GM12878 (cell line): ENCODE measurements around the gene PREX1. TPM values are rescaled to one million over a fixed set of nuclear protein-coding genes. Genes with fewer than 3 reads are reported as not detected.

Experiments used
- ASH2L ChIP-seq: fragments of 300-600, 200-600 bp; sonication (generic); IDR thresholded peaks from 2 replicates; pipeline ENCODE4 v1.6.1; 2017; ENCODE audit warnings: low read depth, mild to moderate bottlenecking, borderline replicate concordance
- CBFB ChIP-seq: IDR thresholded peaks from 2 replicates; pipeline ENCODE4 v1.6.1; 2016; ENCODE audit warnings: antibody characterized with exemption, low read depth
- CBX5 ChIP-seq: sonication (generic); IDR thresholded peaks from 2 replicates; pipeline ENCODE4 v1.6.1; 2016; ENCODE audit warnings: low read depth, moderate library complexity, mild to moderate bottlenecking, inconsistent platforms
- CEBPB ChIP-seq, 2 experiments: fragments of 150-350 bp in 1 of 2; IDR thresholded peaks; 2 replicates each; pipeline ENCODE4 v1.6.1; 2012 to 2014; ENCODE audit warnings: low read depth in 2 of 2, low read length in 2 of 2, borderline replicate concordance in 1 of 2, inconsistent platforms in 1 of 2
- CHD1 ChIP-seq: IDR thresholded peaks from 2 replicates; pipeline ENCODE4 v1.6.1; 2012; ENCODE audit warnings: low read depth, low read length, improper control_type of control experiment
- EED ChIP-seq: sonication (generic); IDR thresholded peaks from 2 replicates; pipeline ENCODE4 v1.6.1; 2016; ENCODE audit warnings: antibody characterized with exemption, low read depth
- EGR1 ChIP-seq, 2 experiments: IDR thresholded peaks; 1 replicate in 1 of 2; 2 replicates in 1 of 2; pipeline ENCODE4 v1.6.1; 2011 to 2012; ENCODE audit warnings: low read depth in 2 of 2, low read length in 2 of 2, borderline replicate concordance in 1 of 2, mild to moderate bottlenecking in 1 of 2, moderate library complexity in 1 of 2
- ETV6 ChIP-seq, 2 experiments: fragments of 450-650 bp in 1 of 2; IDR thresholded peaks in 1 of 2; conservative IDR thresholded peaks in 1 of 2; 2 replicates each; pipeline ENCODE4 v1.6.1; 2014; ENCODE audit warnings: antibody characterized with exemption in 1 of 2, borderline replicate concordance in 1 of 2, low read depth in 1 of 2, mild to moderate bottlenecking in 1 of 2, moderate library complexity in 1 of 2
- FOS ChIP-seq: IDR thresholded peaks from 3 replicates; pipeline ENCODE4 v1.6.1; 2011; ENCODE audit warnings: borderline replicate concordance; ENCODE audit not compliant: insufficient read length; ENCODE audit errors: extremely low read depth
- IKZF2 ChIP-seq, 2 experiments: fragments of 450-650 bp; IDR thresholded peaks; 2 replicates each; pipeline ENCODE4 v1.6.1; 2017; ENCODE audit warnings: mild to moderate bottlenecking in 2 of 2, moderate library complexity in 2 of 2
- KAT2A ChIP-seq: conservative IDR thresholded peaks from 2 replicates; pipeline ENCODE4 v1.6.1; 2011; ENCODE audit warnings: low read depth, low read length; ENCODE audit not compliant: control insufficient read depth
- LARP7 ChIP-seq: fragments of 450-650 bp; IDR thresholded peaks from 2 replicates; pipeline ENCODE4 v1.6.1; 2017; ENCODE audit warnings: mild to moderate bottlenecking
- MTA2 ChIP-seq: fragments of 450-650 bp; IDR thresholded peaks from 2 replicates; pipeline ENCODE4 v1.6.1; 2016; ENCODE audit warnings: low read depth, mild to moderate bottlenecking, moderate library complexity
- MTA3 ChIP-seq: IDR thresholded peaks from 2 replicates; pipeline ENCODE4 v1.6.1; 2012; ENCODE audit warnings: low read length, inconsistent platforms, borderline replicate concordance
- NFIC ChIP-seq: IDR thresholded peaks from 2 replicates; pipeline ENCODE4 v1.6.1; 2012; ENCODE audit warnings: low read depth, mild to moderate bottlenecking, inconsistent platforms, low read length, moderate library complexity
- RUNX3 ChIP-seq: IDR thresholded peaks from 2 replicates; pipeline ENCODE4 v1.6.1; 2012; ENCODE audit warnings: low read length, inconsistent platforms
- SRF ChIP-seq, 2 experiments: IDR thresholded peaks; 2 replicates each; pipeline ENCODE4 v1.6.1; 2011; ENCODE audit warnings: low read depth in 2 of 2, low read length in 2 of 2, mild to moderate bottlenecking in 1 of 2, moderate library complexity in 1 of 2
- STAT3 ChIP-seq: IDR thresholded peaks from 2 replicates; pipeline ENCODE4 v1.6.1; 2011; ENCODE audit warnings: low read depth, low read length, improper control_type of control experiment
- SUPT20H ChIP-seq: IDR thresholded peaks from 2 replicates; pipeline ENCODE4 v1.6.1; 2011; ENCODE audit warnings: low read depth, mild to moderate bottlenecking, low read length, moderate library complexity, borderline replicate concordance; ENCODE audit not compliant: control insufficient read depth
- TARDBP ChIP-seq: IDR thresholded peaks from 2 replicates; pipeline ENCODE4 v1.6.1; 2016; ENCODE audit warnings: borderline replicate concordance
- TCF3 ChIP-seq: IDR thresholded peaks from 2 replicates; pipeline ENCODE4 v1.6.1; 2012; ENCODE audit warnings: low read depth, mild to moderate bottlenecking, low read length, borderline replicate concordance; ENCODE audit not compliant: insufficient read depth
- YY1 ChIP-seq: IDR thresholded peaks from 2 replicates; pipeline ENCODE4 v1.6.1; 2011; ENCODE audit warnings: low read depth, mild to moderate bottlenecking, low read length
- ZBED1 ChIP-seq: IDR thresholded peaks from 2 replicates; pipeline ENCODE4 v1.6.1; 2016; ENCODE audit warnings: borderline replicate concordance
- polyA plus RNA-seq, 11 experiments: library from polyadenylated mRNA; depleted of rRNA in 4 of 11; unstranded in 6 of 11; stranded (reverse) in 5 of 11; fragments of >200 nt; fragmentation: Nextera tagmentation in 4 of 11; fragmentation: Illumina TruSeq in 1 of 11; extraction: Ambion mirVana in 4 of 11; extraction: Trizol in 1 of 11; gene quantifications; 1 replicate in 1 of 11; 2 replicates in 10 of 11; pipeline versions ENCODE4 v1.2.1 to v1.2.3, GENCODE V29; 2011 to 2016; ENCODE audit warnings: inconsistent platforms in 2 of 11, missing spikeins in 2 of 11, low read depth in 1 of 11
- total RNA-seq, 4 experiments: library from RNA; depleted of rRNA in 3 of 4; stranded (reverse); fragments of >200 nt in 3 of 4; fragmentation: Illumina TruSeq in 1 of 4; extraction: Trizol in 1 of 4; gene quantifications; 2 replicates each; pipeline versions ENCODE4 v1.2.1 to v1.2.3, GENCODE V29; 2013 to 2021
- TF ChIP-seq, protein P1 (sequence below): fragments of 450-650 bp; IDR thresholded peaks from 2 replicates; pipeline ENCODE4 v1.6.1; 2017; ENCODE audit warnings: low read depth, mild to moderate bottlenecking, moderate library complexity
- TF ChIP-seq, protein P2 (sequence below): fragments of 450-650 bp; formaldehyde crosslinking; IDR thresholded peaks from 2 replicates; pipeline ENCODE4 v1.4.0; 2020; ENCODE audit warnings: mild to moderate bottlenecking, moderate library complexity
- TF ChIP-seq, protein P3 (sequence below): IDR thresholded peaks from 2 replicates; pipeline ENCODE4 v1.6.1; 2011; ENCODE audit warnings: borderline replicate concordance, low read depth, mild to moderate bottlenecking, moderate library complexity, low read length; ENCODE audit not compliant: insufficient read depth, poor library complexity, severe bottlenecking

PREX1 gene
- total and polyA plus RNA-seq, 10 of the 15 experiments (the other 5 are each of a cell fraction or from before 2014, with no cell fraction given) = 2.6 to 114 (median 38.9) TPM

DNA sequence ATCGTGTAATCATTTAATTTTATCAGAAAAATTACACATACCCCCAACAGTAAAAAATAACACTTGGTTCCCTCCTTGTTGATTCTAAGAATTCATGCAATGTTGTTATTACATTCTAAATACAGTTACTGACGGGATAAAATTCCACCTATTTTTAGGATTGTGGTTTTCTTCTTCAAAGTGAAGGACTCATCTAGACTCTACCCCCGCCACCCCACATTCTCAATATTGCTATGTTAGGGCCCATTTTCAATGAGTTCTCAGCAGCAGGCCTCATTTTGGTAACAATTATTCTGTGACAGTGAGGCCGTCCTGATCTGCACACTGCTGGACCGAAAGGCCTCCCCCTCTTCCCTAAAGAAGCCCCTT lies 43.5 kb downstream of the PREX1 start (continued):
- TF ChIP-seq EED = peak; percentile 63; the same call in 1 of the 2 replicates
- peak in 1 of 2 experiments; percentile 36; a peak in 1 of 4 replicates for TF ChIP-seq ETV6 (conservative IDR thresholded peaks at IDR 0.05 in 1 of 2, IDR thresholded peaks at IDR 0.05 in 1 of 2; ENCODE audit: borderline replicate concordance in 1 of 2, low read depth in 1 of 2)
- TF ChIP-seq MTA2 = no peak
- no peak for TF ChIP-seq KAT2A
- no peak for TF ChIP-seq LARP7
- peak; percentile 89 for TF ChIP-seq RUNX3
- peak in 1 of 2 experiments; percentile 8; a peak in 1 of 3 replicates for TF ChIP-seq EGR1 (IDR thresholded peaks at IDR 0.05; ENCODE audit: borderline replicate concordance in 1 of 2, low read depth in 2 of 2, low read length in 2 of 2)
- no peak for TF ChIP-seq CHD1
- TF ChIP-seq, protein P1, sequence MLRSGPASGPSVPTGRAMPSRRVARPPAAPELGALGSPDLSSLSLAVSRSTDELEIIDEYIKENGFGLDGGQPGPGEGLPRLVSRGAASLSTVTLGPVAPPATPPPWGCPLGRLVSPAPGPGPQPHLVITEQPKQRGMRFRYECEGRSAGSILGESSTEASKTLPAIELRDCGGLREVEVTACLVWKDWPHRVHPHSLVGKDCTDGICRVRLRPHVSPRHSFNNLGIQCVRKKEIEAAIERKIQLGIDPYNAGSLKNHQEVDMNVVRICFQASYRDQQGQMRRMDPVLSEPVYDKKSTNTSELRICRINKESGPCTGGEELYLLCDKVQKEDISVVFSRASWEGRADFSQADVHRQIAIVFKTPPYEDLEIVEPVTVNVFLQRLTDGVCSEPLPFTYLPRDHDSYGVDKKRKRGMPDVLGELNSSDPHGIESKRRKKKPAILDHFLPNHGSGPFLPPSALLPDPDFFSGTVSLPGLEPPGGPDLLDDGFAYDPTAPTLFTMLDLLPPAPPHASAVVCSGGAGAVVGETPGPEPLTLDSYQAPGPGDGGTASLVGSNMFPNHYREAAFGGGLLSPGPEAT = no peak
- TF ChIP-seq FOS = no peak
- TF ChIP-seq TARDBP = no peak
- TF ChIP-seq NFIC = peak; percentile 98
- TF ChIP-seq, protein P2, sequence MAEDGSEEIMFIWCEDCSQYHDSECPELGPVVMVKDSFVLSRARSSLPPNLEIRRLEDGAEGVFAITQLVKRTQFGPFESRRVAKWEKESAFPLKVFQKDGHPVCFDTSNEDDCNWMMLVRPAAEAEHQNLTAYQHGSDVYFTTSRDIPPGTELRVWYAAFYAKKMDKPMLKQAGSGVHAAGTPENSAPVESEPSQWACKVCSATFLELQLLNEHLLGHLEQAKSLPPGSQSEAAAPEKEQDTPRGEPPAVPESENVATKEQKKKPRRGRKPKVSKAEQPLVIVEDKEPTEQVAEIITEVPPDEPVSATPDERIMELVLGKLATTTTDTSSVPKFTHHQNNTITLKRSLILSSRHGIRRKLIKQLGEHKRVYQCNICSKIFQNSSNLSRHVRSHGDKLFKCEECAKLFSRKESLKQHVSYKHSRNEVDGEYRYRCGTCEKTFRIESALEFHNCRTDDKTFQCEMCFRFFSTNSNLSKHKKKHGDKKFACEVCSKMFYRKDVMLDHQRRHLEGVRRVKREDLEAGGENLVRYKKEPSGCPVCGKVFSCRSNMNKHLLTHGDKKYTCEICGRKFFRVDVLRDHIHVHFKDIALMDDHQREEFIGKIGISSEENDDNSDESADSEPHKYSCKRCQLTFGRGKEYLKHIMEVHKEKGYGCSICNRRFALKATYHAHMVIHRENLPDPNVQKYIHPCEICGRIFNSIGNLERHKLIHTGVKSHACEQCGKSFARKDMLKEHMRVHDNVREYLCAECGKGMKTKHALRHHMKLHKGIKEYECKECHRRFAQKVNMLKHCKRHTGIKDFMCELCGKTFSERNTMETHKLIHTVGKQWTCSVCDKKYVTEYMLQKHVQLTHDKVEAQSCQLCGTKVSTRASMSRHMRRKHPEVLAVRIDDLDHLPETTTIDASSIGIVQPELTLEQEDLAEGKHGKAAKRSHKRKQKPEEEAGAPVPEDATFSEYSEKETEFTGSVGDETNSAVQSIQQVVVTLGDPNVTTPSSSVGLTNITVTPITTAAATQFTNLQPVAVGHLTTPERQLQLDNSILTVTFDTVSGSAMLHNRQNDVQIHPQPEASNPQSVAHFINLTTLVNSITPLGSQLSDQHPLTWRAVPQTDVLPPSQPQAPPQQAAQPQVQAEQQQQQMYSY (CRISPR knock-in tag) = no peak
- TF ChIP-seq ZBED1 = peak; percentile 42; the same call in 1 of the 2 replicates
- TF ChIP-seq SUPT20H = no peak
- TF ChIP-seq CBFB = peak; percentile 39; the same call in 1 of the 2 replicates
- TF ChIP-seq MTA3 = peak; percentile 87; the same call in 1 of the 2 replicates
- TF ChIP-seq TCF3 = no peak
- TF ChIP-seq IKZF2 (IDR thresholded peaks at IDR 0.05) = no peak; a peak in 1 of 4 replicates
- no peak for TF ChIP-seq CEBPB (IDR thresholded peaks at IDR 0.05; ENCODE audit: borderline replicate concordance in 1 of 2, low read depth in 2 of 2, low read length in 2 of 2)
- peak; percentile 64 for TF ChIP-seq YY1
- no peak for TF ChIP-seq ASH2L
- TF ChIP-seq, protein P3, sequence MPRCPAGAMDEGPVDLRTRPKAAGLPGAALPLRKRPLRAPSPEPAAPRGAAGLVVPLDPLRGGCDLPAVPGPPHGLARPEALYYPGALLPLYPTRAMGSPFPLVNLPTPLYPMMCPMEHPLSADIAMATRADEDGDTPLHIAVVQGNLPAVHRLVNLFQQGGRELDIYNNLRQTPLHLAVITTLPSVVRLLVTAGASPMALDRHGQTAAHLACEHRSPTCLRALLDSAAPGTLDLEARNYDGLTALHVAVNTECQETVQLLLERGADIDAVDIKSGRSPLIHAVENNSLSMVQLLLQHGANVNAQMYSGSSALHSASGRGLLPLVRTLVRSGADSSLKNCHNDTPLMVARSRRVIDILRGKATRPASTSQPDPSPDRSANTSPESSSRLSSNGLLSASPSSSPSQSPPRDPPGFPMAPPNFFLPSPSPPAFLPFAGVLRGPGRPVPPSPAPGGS = peak; percentile 52
- peak in 1 of 2 experiments; percentile 41; a peak in 1 of 4 replicates for TF ChIP-seq SRF (IDR thresholded peaks at IDR 0.05; ENCODE audit: low read depth in 2 of 2, low read length in 2 of 2)
- no peak for TF ChIP-seq CBX5
- TF ChIP-seq STAT3 = no peak
